Breast epithelium (tissue), 3 donors: ENCODE measurements around the gene RRP36.

Experiments
- POLR2A ChIP-seq: fragments of 450-650 bp; IDR thresholded peaks from one replicate; pipeline ENCODE4 v1.6.1; 2016; ENCODE audit warnings: antibody characterized with exemption, mild to moderate bottlenecking, moderate library complexity
- POLR2AphosphoS5 ChIP-seq, 3 donors: sonication (generic); formaldehyde crosslinking; IDR thresholded peaks; one replicate each; pipeline ENCODE4 v1.6.1; 2017; ENCODE audit warnings: antibody characterized with exemption in 3 of 3
- TF ChIP-seq, protein P1 (sequence below), 3 donors: fragments of 450-650 bp; IDR thresholded peaks; one replicate each; pipeline ENCODE4 v1.5.1; 2016 to 2017; ENCODE audit warnings: antibody characterized with exemption in 3 of 3, mild to moderate bottlenecking in 3 of 3, moderate library complexity in 3 of 3

DNA sequence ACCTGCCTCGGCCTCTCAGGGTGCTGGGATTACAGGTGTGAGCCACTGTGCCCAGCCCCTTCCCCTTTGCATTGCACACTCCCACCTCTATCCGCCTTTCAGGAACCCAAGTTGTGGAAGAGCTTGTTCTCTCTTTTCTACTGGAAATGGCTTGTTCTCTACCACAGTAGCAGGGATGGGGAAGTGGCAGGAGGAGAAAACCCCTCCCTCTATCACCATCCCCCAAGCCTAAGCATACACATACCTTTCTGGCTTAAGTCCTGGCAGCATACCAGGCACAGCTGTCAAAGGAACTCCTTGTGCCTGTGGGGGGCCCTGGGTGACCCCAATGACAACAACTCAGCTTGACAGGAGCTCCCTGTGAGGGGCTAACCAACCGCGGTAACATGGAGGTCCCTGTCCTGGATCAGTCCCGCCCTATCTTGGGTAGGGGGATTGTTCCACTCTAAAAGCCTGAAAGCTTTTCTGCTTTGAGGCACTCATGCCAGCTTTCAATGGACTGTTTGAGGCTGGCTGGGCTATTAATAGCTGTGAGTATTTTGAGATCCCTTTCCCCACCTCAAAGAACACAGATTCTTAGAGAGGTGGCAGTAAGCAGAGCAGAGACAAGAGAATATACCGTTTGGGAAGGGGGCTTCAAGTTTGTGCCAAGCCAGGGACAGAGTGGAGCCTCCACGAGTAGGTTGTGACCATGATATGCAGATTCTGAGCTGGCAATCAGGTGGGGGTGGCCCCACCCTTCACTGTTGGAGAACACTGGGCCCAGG is 5.1 kb upstream of the RRP36 start:
- TF ChIP-seq, protein P1, sequence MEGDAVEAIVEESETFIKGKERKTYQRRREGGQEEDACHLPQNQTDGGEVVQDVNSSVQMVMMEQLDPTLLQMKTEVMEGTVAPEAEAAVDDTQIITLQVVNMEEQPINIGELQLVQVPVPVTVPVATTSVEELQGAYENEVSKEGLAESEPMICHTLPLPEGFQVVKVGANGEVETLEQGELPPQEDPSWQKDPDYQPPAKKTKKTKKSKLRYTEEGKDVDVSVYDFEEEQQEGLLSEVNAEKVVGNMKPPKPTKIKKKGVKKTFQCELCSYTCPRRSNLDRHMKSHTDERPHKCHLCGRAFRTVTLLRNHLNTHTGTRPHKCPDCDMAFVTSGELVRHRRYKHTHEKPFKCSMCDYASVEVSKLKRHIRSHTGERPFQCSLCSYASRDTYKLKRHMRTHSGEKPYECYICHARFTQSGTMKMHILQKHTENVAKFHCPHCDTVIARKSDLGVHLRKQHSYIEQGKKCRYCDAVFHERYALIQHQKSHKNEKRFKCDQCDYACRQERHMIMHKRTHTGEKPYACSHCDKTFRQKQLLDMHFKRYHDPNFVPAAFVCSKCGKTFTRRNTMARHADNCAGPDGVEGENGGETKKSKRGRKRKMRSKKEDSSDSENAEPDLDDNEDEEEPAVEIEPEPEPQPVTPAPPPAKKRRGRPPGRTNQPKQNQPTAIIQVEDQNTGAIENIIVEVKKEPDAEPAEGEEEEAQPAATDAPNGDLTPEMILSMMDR (IDR thresholded peaks at IDR 0.05): no peak
- no peak for TF ChIP-seq POLR2AphosphoS5 (IDR thresholded peaks at IDR 0.05)
- TF ChIP-seq POLR2A: no peak
